GM18867 (cell line): Measurements from ENCODE around the gene ITGB4.

Source experiments
- ATAC-seq: cut with Tn5 transposase; IDR thresholded peaks from one replicate; pipeline ENCODE4 v1.9.1; 2021; ENCODE audit warnings: mild to moderate bottlenecking, moderate library complexity; ENCODE audit not compliant: unreplicated experiment

ITGB4 gene

DNA sequence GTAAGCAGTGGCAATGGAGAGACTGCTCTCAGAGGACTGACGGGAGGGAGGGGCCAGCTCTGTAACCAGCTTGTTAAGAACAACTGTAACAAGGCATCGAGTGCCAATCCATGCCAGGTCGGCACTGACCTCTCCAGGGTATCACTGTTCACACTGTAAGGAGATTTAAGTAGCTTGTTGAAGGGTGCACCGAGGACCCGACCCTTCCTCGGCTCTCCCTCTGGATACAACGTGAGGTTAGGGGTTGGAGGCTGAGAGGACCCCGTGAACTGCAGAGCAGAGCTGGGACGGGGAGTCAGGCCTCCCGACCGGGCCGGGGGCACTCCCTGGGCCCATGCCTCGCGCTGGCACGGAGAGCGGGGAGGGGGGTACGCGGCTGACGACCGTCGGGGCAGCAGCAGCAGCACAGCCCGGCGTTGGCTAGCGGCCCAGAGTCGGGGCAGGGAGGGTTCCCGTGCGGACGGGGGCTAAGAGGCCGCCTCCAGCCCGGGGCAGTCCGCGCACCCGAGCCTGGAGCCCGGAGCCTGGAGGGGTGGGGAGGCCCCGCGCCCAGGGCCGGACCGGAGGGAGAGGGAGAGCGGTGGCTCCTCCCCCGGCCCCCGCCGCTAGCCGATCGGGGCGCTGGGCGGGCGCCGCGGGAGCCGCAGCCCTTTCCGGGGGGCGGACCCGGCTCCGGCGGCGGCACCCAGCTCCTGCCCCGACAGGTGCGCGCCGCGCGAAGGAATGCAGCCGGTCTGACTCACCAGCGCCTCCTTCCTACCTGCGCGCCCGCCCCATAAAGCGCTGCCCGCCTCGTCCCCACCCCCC lies at the start of gene ITGB4:
Gene ITGB4 (plus strand): TSS at position 804 of the 807 bp plus-strand sequence. CDS start 3,245 bp downstream, outside the sequence.
- no peak for ATAC-seq

DNA sequence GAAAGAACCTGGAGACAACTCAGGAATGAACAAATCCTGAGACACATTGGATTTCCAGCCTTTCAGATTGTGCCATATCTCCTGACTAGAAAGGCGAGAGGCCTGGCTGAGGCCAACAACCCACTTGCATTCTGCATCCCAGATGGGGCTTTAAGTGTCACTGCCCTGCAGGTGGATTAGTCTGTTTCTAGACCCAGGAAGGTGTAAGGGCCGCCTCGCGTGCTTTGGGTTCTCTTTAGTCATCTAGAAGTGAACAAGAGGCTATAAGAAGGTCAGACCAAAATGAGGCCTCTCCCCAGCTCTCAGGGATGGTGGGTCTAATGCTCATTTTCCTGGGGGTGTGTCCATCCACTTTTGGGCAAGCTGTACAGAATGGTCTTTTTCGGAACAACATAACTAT lies 49.2 kb upstream of the ITGB4 start:
- no peak for ATAC-seq

DNA sequence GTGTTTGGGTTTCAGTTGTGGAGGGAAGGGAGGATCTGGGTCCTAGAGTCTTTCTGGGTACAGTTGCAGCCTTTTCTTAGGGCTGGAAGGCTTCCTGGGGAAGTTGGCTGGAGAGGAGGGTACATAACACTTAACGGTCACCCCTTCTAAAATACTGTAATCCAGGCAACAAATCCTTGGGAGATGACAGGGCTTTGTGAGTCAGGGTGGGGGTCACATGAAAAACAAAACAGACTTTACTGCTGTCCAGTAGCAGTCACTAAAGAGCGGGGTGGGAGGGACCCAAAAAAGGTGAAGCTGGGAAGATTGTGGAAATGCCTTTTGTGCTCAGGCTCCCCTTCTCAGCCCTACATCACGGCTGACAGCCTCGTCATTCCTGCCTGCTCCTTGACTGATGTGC lies 47.8 kb upstream of the ITGB4 start:
- ATAC-seq, result no peak

DNA sequence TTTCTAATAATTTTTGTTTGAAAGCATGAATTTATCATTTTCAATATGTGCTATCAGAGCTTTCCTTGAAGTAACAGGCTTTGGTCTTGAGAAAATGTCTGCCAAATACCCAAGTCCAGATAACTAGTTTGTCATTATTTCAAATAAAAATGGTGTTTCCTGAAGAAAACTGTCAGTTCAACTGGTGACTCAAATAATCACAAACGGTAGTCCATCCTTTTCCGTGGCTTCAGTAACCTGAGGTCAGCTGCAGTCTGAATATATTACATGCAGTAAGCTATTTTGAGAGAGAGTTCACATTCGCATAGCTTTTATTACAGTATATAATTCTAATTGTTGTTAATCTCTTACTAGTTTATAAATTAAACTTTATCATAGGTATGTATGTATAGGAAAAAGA lies 44.8 kb upstream of the ITGB4 start:
- ATAC-seq, result no peak

DNA sequence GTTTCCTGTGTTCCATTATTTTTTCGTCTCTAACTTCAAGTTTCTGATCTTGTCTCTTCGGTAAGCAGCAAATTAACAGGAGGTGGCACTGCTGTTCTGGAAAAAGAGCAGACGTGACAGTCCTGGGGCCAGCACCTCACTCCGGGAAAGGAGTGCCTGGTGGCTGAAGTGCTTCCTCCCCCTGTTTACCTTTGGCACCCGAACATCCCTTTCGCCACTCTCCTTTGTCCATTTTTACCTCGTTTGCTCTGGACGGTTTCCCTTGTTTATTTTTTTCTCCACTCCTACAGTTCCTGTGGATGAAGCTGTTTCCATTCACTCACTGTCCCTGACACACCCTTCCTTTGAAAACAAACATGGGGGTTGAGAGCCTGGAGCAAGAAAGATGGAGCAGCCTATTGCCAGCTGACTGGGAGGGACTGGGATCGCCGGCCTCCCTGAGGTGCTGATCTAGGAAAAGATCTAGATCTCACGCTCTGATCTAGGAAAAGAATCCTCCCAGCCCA lies 41.5 kb upstream of the ITGB4 start:
- ATAC-seq, result no peak

DNA sequence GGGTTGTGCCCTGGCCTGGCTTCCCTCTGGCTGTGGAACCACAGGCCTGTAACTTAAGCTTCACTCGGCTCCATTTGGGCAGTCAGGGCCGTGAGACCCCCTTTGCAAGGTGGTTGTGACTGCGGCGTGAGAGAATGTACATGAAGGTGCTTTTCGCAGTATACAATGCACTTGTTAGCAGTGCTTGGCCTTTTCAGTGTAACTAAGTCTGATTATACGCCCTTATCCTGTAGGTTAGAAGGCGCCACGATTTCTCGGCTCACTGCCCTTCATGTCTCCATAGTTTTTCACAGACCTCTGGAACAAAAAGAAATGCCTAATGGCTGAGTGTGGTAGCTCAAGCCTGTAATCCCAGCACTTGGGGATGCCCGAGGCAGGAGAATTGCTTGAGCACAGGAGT lies 40.8 kb upstream of the ITGB4 start:
- ATAC-seq, result no peak

DNA sequence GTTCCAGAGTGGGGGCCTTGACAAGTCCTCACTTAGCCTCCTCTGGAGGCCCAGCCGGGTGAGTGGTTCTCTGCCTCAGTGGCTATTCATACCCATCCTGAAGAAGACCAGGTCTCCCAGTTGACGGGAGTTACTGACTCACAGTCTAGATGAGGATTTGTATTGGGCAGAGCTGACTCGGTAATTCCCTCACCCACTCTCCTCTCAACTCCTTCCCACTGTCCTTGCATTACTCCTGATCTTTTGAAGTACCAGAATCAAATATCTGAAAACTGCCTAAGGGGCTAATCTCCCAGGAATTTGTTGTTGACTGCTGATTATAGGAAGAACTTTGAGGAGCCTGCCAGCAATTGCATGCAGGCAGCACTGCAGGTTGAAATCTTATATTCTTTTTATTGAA lies 40.0 kb upstream of the ITGB4 start:
- ATAC-seq, result no peak

DNA sequence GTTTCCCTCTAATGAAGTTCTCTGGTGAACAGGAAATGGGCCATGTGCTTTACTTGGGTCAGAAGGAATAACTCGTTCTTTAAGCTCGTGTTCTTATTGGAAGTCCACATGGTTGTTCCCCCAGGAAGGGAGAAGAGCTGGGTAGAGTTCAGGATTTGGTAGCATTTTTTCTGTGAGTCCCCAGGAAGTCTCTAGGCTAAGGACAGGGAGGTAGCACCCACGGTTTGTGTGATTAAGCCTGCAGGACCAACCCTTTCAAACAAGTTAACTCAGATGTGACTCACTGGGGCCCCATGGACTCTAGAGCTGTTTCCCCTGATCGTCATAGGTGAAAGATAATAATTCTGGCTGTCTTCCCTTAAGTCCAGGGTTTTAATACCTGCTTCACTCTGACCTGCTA lies 37.7 kb upstream of the ITGB4 start:
- no peak for ATAC-seq

DNA sequence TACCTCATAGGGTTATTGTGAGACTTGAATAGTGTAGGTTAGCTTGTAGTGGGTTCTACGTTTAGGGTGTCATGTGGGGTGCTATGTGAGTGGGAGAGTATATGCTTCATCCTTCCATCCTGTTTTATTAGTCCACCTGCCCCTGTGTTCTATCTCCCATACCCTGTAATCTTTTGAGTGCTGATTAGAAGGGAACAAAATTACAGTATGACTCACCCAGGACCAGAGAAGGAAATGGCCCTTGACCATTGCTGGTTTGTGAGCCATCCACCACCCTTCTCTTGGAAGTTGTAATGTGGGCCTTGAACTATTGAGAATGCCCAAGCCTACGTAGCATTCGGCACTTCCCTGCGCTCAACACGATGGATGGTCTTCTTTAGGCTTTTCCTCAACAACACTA lies 37.0 kb upstream of the ITGB4 start:
- no peak for ATAC-seq

DNA sequence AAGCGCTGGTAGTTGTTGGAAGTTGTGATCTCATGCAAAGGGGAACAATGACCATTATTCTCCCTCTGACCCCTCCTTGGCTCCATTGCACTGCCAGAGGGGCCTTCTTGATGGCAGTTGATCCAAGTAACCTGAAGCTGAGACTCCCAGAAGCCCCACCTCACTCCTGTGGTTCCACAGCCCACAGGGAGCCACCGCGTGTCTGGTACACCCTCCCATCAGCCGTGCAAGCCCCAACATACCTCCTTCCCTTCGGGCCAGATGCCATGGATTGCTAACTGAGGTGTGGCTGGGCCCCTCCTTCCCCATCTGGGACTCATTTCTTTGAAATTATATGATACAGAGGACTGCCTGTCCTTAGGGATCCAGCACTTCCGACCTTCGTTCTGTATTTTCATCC lies 36.3 kb upstream of the ITGB4 start:
- ATAC-seq, result no peak

DNA sequence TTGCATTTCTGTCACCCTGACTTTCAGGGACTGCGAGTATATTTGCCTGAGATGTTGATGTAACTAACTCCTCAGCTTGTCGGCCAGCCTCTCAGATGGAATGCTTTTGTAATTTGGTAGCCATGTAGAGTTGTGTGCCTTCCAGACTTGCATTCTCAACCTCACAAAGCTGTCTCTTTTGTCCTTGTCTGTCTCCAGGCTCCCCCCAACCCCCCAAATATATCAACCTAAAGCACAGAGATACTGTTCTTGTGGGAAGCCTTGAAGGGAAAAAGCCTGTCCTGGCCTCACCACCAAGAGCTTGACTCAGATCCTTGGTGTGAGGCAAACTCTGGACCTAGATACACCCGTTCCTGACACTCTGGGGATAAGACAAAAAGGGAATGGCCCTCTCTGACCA lies 35.8 kb upstream of the ITGB4 start:
- ATAC-seq, result no peak

DNA sequence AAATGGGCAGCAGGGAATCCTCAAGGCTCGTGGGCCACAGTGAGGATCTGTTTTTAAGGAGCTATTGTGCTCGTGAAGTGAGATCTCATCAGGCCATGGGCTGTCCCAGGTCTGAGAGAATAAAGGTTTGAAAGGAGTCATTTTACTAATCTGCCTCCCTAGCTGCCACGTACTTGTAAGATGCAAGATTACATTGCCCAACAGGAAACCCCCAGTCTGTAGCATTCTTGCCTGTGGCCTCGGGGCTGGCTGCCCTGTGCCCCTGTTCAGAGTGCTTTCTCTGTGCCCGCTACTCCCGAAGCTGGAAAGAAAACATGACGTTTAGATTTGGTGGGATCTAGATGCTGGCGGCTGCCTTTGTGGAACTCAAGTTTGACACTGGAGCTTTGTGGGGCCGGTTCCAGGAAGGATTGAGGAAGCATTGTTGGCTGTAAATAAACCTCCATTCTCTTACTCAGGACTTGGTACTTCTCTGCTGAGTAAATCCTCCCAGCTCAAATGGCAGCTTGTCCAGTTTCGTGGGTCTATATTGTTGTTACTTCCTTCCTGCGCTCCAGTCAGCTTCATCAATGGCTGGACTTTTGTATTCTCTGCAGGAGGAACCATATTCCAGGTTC lies 32.9 kb upstream of the ITGB4 start:
- no peak for ATAC-seq

DNA sequence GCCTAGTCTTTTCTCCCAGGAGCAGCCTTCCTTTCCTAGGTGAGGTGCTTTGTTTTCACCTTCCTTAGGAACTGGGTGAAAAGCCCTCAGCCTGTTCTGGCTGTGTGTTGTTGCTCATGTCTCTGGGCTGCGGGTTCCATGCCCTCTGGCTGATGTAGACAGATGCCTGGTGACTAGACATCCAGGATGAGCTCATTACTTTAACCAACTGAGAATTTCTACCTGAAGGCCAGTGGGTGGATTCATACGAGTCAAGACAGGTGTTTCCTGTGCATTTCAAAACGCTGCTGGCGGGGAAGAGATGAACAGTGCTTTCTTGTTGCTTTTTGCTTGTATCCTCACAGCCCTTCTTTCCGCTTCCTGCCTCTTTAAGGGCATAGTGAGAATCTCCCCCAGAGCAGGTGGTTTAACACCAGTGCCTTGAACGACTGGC lies 31.8 kb upstream of the ITGB4 start:
- no peak for ATAC-seq

DNA sequence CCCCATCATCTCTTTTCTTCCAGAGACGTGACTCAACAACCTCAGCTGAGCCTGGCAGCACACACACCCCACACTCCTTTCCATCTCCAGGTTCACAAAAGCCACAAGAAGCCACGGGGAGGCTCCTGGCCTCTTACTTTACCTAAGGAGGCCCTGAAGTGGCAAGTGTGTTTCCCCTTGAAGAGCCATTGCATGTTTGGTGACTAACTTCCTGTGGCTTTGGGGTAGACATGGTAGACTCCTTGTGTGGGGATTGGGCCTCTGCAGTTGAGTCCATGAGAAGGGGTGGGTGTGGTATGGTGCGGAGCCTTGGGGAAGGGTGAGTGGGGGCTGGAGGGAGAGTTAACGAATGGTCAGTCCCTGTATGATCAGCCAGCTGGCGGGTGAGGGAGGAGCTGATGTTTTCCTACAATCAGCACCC lies 29.9 kb upstream of the ITGB4 start:
- no peak for ATAC-seq

DNA sequence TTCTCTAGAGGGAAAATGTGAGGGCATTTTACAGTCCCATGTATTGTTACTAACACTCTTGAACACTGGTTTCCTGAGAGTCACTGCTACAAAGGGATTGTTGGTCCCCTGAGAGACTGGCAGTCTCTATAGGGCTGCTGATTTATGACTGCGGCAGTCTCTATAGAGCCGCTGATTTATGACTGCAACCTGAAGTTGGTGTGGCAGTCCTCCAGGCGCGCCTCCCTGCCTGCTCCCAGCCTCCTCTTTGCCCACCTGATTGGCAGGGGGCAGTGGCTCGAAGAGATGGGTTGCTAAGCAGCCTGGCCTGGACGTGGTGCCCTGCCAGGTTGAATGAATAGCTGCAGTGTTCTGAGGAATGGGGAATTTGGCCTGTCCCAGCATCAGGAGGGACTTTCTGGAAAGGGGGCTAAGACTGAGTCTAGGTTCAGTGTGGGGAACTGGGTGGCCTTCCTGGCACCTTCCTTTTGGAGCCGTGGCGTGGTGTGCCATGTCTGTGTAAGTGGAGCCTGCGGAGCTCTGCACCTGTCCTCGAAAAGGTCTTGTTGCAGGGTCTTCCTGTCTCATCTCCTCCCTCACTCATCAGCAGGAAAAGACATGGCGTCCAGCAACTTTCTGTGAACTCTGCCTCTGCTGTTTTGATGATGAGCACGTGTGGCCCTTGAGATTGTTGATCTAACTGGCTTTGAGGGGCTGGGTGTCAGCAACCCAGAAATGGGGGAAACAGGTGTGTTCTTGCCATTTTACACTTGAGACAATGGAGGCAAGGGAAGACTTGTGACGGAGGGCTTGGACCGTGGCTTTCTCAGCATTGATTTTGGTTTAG lies 29.2 kb upstream of the ITGB4 start:
- ATAC-seq, result no peak

DNA sequence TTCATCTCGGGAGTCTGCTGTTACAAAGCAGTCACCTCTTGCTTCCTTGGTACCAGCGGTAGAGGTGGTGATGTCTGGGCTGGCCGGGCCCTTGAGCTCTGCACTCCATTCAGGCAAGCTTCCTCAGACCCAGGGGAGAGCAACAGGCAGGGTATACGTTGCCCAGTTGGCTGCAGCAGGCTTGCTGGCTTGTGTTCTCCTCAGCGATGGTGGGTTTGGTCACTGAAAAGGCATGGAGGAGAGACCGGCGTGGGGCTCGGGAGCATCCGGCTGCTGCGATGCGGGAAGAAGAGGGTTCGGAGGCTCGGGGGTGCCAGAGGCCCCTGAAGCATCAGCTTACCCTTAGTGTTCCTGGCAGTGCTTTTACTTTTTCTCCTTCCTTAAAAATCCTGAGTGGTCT lies 28.3 kb upstream of the ITGB4 start:
- ATAC-seq, result no peak

DNA sequence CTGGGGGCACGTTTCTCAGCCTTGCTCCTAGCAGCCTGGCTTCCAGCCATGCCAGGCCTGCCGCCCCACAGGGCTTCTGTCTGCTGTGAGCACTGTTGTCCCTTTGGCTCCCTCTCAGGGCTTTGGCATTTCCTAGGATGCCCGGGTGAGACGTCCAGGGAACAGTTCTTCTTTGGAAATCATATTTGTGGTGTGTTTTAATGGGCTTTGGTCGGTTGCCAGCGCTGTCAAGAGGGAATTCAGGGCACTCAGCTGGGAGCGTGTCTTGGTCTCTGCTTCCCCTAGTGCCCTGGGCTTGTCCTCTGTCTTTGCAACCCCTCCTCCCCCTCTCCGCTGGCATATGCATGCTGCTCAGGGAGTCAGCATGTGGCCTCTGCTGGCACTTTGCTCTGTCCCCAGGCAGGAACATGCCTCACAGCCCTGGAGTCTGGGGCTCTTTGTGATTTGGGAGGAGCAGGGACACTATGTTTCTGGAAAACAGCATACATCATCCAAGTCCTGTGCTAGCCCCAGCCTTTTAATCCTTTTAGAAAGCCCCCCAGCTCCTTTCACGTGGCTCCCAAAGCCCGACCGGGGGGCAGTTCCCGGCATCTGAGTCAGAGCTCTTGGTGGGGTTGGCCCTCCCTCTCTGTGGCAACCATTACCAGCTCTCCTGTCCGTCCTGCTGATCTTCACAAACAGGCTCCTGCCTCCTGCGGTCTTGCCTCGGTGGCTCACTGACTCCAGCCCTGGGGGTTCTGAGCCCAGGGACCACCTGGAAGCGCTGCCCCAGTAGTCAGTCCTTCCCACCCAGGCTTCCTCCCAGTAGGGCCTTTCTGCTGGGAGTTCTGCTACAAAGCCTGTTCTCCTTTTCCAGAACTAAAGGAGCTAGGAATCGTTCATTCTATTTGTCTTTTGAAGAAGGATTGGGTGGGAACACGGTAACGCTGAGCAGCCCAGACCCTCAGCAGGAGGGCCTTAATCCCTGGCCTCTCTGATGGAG lies 27.5 kb upstream of the ITGB4 start:
- ATAC-seq, result no peak

DNA sequence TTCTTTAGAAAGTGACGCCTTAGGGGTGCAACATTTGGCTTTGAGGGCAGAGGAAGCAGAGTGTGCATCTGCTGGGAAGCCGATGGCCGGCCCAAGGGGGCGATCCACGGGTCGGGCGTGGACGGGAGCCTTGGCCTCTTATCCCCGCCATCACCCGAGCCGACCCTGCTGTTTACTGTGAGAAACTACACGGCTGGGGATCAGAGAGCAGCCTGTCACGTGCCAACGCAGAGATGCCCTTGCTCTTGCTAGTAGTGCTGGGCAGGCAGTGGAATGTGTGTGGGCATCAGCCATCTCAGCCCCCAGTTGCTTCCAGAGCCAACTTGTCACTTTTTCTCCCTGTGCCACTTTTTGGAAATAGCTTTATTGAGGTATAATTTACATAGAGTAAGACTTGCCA lies 26.7 kb upstream of the ITGB4 start:
- no peak for ATAC-seq

DNA sequence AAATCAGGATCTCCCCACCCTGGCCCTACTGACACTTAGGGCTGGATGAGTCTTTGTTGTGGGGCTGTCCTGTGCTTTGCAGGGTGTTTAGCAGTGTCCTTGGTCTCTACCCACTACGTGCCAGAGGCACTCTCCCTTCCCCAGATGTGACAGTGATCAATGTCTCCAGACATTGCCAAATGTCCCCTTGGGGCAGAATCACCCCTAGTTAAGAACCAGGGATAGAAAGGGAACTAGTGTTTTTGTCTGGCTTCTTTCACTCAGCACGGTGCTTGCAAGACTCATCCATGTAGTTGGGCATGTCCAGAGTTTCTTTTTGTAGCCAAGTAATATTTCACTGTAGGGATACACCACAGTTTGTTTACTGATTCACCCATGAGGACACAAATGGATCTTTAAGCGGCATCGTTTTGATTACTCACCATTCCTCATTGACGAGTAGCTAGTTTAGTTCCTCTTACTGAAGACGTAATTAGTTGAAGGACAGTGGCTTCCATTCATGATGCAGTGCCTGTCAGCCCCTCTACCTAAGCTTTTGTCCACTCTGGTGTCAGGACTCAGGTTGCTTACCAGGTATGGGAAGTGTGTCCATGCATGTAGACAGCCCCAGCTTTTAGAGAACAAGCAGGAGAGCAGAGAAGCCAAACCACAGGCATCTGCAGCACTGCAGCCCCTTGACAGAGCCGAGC lies 26.0 kb upstream of the ITGB4 start:
- ATAC-seq, result no peak

DNA sequence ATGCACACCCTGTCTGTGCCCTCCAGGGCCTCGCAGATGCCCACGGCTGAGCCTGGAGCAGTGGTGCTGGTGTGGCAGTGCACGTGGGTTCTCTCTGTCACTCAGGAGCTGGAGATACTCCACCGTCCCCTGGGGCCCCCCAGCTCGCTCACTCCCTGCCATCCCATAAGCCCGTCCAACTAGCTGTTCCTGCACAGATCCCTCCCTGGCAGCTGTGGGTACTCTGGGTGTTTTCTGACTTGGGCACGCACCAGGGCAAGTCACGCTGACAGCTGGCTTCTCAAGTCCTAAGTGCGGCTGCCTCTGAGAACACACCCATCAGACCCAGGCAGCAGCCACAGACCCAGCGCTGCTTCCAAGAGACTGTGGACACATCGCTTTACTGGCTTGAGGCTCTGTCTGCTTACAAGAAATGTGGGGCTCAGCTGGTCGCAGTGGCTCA lies 25.4 kb upstream of the ITGB4 start:
- no peak for ATAC-seq
